Ascending aorta (tissue), 2 donors: Measurements from ENCODE around the gene SLITRK4. TPM values are rescaled to one million over a fixed set of nuclear protein-coding genes. Genes with fewer than 3 reads are reported as not detected.

Experiments used
- DNase-seq, 2 donors: peaks; one replicate each; pipeline ENCODE4 v3.0.0-alpha.2; 2019; ENCODE audit warnings: low spot score in 2 of 2
- H3K27ac ChIP-seq, 2 donors: fragments of 200-600 bp; sonication (generic); one replicate each; pipeline ENCODE4 v1.5.1; 2016 to 2017; ENCODE audit warnings: mild to moderate bottlenecking in 1 of 2
- H3K27me3 ChIP-seq: fragments of 200-600 bp; sonication (generic); one replicate; pipeline ENCODE4 v1.5.1; 2017
- H3K36me3 ChIP-seq, 2 donors: fragments of 200-600 bp; sonication (generic); one replicate each; pipeline ENCODE4 v1.5.1; 2016
- H3K4me1 ChIP-seq, 2 donors: fragments of 200-600 bp; sonication (generic); one replicate each; pipeline ENCODE4 v1.5.1; 2016 to 2017; ENCODE audit warnings: mild to moderate bottlenecking in 1 of 2
- H3K4me3 ChIP-seq, 2 donors: fragments of 200-600 bp; sonication (generic); one replicate each; pipeline ENCODE4 v1.5.1; 2016 to 2017; ENCODE audit warnings: mild to moderate bottlenecking in 1 of 2
- H3K9me3 ChIP-seq, 2 donors: fragments of 200-600 bp; sonication (generic); one replicate each; pipeline ENCODE4 v1.5.1; 2016
- intact Hi-C: fragments of 100-400 bp; cut with DNase I; formaldehyde crosslinking; loops from one replicate; pipeline ENCODE4 v1.15.1; 2023
- total RNA-seq: library from RNA; depleted of rRNA; stranded (reverse); fragments of >200 nt; gene quantifications from one replicate; pipeline ENCODE4 v1.1.0, GENCODE V29; 2016
- TF ChIP-seq, protein P1 (sequence below), 3 experiments: fragments of 200-600 bp in 2 of 3; fragments of 450-650 bp in 1 of 3; sonication (generic) in 2 of 3; IDR thresholded peaks; one replicate each; pipeline ENCODE4 v1.5.1; 2016 to 2019; ENCODE audit warnings: antibody characterized with exemption in 3 of 3, mild to moderate bottlenecking in 1 of 3, moderate library complexity in 1 of 3

Gene SLITRK4
- total RNA-seq, 1 donor from 2014 or later: 2.6 TPM

DNA sequence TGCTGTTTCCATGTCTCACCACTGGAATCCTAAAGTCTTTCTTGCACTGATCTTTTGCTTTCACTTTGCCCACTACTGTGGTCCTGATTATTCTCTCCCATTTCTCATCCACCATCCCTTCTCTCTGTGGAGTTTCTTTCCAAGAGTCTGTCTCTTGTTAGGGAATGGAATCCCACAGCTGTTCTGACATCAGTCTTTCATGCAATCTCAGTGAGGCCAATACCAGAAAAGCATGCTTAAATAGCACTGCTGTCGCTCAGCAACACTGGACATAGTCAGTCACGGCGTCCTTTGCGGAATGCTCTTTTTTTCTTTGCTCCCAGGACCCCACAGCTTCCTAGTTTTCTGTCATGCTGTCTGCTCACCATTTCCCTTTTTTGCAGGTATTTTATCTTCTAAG, 20.1 kb downstream of the SLITRK4 start:
- no peak for DNase-seq
- intact Hi-C loops: no loop called here

DNA sequence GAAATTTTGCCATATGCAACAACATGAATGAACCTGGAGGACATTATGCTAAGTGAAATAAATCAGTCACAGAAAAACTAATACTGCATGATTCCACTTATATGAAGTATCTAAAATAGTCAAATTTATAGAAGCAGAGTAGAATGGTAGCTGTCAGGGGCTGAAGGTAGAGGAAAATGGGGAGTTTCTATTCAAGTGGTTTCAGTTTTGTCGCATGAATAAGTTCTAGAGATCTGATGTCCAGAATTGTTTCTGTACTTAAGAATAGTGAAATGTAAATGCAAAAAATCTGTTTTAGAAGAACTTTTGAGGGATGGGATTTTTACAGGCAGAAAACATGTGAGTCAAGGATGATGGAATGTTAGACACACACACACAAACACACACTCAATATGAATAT, 34.1 kb downstream of the SLITRK4 start:
- no peak for DNase-seq
- Histone ChIP-seq H3K27ac (no peak overlapping the region), H3K36me3 (no peaks in the 10 kb centered on the region), H3K4me3 (no peak overlapping the region), H3K4me1 (no peaks in the 10 kb centered on the region), H3K27me3 (no peaks in the 10 kb centered on the region), H3K9me3 (no peaks in the 10 kb centered on the region)
- intact Hi-C loops: no loop called here
- TF ChIP-seq, protein P1, sequence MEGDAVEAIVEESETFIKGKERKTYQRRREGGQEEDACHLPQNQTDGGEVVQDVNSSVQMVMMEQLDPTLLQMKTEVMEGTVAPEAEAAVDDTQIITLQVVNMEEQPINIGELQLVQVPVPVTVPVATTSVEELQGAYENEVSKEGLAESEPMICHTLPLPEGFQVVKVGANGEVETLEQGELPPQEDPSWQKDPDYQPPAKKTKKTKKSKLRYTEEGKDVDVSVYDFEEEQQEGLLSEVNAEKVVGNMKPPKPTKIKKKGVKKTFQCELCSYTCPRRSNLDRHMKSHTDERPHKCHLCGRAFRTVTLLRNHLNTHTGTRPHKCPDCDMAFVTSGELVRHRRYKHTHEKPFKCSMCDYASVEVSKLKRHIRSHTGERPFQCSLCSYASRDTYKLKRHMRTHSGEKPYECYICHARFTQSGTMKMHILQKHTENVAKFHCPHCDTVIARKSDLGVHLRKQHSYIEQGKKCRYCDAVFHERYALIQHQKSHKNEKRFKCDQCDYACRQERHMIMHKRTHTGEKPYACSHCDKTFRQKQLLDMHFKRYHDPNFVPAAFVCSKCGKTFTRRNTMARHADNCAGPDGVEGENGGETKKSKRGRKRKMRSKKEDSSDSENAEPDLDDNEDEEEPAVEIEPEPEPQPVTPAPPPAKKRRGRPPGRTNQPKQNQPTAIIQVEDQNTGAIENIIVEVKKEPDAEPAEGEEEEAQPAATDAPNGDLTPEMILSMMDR (IDR thresholded peaks at IDR 0.05): no peak

More for the DNA sequence above, 20.1 kb downstream of the SLITRK4 start:
- Histone ChIP-seq H3K9me3 (no peaks in the 10 kb centered on the region), H3K27me3 (no peaks in the 10 kb centered on the region), H3K4me3 (no peak overlapping the region), H3K4me1 (no peaks in the 10 kb centered on the region), H3K27ac (no peak overlapping the region), H3K36me3 (no peaks in the 10 kb centered on the region)
- TF ChIP-seq, protein P1 (IDR thresholded peaks at IDR 0.05): no peak

DNA sequence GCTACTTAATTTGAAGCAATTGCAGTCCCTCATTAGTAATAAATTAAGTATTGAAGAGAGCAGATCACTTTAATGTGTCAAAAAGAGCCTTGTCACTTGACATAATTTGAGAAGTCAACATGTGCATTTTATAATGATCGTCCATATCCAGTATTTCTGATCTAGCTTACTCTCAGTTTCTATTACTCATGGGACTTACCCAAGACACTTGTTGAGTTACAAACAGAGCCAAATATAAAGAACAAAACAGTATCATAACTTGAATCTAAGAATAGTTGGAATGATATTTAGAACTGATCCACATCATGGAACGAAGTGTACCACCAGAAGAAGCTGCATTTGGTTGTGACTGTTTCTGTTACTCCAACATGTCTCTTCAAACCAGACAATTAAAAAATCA, 54.7 kb downstream of the SLITRK4 start:
- Histone ChIP-seq H3K27ac (no peak overlapping the region), H3K36me3 (no peaks in the 10 kb centered on the region), H3K27me3 (no peaks in the 10 kb centered on the region), H3K9me3 (no peaks in the 10 kb centered on the region), H3K4me1 (no peaks in the 10 kb centered on the region), H3K4me3 (no peak overlapping the region)
- no peak for DNase-seq
- intact Hi-C loops: no loop called here
- TF ChIP-seq, protein P1 (IDR thresholded peaks at IDR 0.05): no peak

DNA sequence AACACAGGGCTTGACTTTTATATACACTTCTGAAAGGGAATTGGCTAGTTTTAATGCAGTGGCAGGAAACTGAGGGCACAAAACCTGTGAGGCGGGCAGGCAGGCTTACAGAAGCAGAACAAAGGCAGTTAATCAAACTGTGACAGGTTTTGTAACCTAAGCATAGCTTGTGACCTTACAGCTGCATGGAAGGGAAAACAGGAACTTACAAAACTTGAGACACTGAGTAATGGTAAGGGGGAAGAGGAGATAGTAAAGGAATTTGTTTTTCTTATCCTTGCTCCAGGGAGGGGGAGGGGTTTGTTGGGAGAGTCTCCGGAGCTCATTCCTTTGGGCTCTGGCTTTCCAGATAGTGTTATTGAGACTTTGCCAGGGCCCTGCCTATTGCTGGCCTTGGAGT, 55.6 kb downstream of the SLITRK4 start:
- no peak overlapping the region for H3K27ac ChIP-seq
- H3K4me1 ChIP-seq: no peaks in the 10 kb centered on the region
- no peak overlapping the region for H3K4me3 ChIP-seq
- H3K9me3 ChIP-seq: no peaks in the 10 kb centered on the region
- H3K36me3 ChIP-seq: no peaks in the 10 kb centered on the region
- TF ChIP-seq, protein P1 (IDR thresholded peaks at IDR 0.05): no peak
- intact Hi-C loops: no loop called here
- no peak for DNase-seq
- no peaks in the 10 kb centered on the region for H3K27me3 ChIP-seq

Other genes starting within 250 kb of the SLITRK4 start
- gene SPANXN3, start 118.6 kb downstream of the SLITRK4 start, total RNA-seq: not detected
- not detected for gene SPANXN2, start 84.7 kb upstream of the SLITRK4 start, total RNA-seq
- not detected for gene UBE2NL, start 248.0 kb upstream of the SLITRK4 start, total RNA-seq